Transverse colon (tissue), 4 donors: ENCODE results near the gene VTI1A.

Experiments used
- POLR2A ChIP-seq: fragments of 450-650 bp; IDR thresholded peaks from one replicate; pipeline ENCODE4 v1.6.1; 2016; ENCODE audit warnings: antibody characterized with exemption, mild to moderate bottlenecking, moderate library complexity
- POLR2AphosphoS5 ChIP-seq, 3 donors: sonication (generic); formaldehyde crosslinking; IDR thresholded peaks; one replicate each; pipeline ENCODE4 v1.6.1; 2016; ENCODE audit warnings: antibody characterized with exemption in 3 of 3
- TF ChIP-seq, protein P1 (sequence below), 5 experiments: fragments of 200-600 bp in 3 of 5; fragments of 450-650 bp in 2 of 5; sonication (generic) in 3 of 5; IDR thresholded peaks; 1 replicate in 2 of 5; 2 replicates in 3 of 5; pipeline ENCODE4 v1.5.1; 2016 to 2017; ENCODE audit warnings: antibody characterized with exemption in 5 of 5, inconsistent platforms in 3 of 5, mild to moderate bottlenecking in 2 of 5, moderate library complexity in 1 of 5

DNA sequence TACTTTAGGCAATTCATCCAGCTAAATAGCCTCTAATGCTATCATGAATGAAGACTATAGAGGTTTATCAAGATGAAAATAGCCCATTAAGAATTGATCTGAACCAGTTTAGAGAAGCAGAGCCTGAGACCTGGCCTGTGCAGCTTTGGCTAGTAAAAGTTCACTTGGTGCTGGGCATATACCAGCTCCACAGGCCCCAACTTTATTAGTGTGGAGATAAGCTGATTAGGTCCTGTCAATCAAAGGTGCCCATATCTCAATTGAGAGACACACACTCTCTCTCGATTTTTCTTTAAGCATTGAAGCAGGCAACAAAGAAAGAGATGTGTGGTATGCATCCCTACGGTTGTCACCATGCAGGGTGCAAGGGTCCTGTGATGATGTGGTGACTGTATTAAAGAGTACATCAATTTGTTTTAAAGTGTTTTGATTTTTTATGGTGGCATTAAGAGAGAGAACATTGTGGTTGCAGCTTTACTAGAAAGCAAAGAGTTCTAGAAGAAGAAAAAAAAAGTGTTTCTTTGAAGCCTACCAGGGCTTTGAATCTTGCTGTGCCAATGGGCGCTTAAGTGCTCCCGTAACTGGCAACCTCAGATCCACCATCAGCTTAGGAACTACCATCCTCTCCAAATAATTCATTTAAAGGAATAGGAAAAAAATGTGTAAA lies 111.6 kb downstream of the VTI1A start:
- TF ChIP-seq, protein P1, sequence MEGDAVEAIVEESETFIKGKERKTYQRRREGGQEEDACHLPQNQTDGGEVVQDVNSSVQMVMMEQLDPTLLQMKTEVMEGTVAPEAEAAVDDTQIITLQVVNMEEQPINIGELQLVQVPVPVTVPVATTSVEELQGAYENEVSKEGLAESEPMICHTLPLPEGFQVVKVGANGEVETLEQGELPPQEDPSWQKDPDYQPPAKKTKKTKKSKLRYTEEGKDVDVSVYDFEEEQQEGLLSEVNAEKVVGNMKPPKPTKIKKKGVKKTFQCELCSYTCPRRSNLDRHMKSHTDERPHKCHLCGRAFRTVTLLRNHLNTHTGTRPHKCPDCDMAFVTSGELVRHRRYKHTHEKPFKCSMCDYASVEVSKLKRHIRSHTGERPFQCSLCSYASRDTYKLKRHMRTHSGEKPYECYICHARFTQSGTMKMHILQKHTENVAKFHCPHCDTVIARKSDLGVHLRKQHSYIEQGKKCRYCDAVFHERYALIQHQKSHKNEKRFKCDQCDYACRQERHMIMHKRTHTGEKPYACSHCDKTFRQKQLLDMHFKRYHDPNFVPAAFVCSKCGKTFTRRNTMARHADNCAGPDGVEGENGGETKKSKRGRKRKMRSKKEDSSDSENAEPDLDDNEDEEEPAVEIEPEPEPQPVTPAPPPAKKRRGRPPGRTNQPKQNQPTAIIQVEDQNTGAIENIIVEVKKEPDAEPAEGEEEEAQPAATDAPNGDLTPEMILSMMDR (IDR thresholded peaks at IDR 0.05): no peak
- no peak for TF ChIP-seq POLR2A
- TF ChIP-seq POLR2AphosphoS5 (IDR thresholded peaks at IDR 0.05): no peak
